GM23248 (cell line): ENCODE measurements around the gene NTN3.

Experiments used
- EZH2 ChIP-seq: fragments of 200-600 bp; sonication (generic); IDR thresholded peaks from 2 replicates; pipeline ENCODE4 v1.6.1; 2018; ENCODE audit warnings: antibody characterized with exemption, mild to moderate bottlenecking; ENCODE audit not compliant: insufficient read depth, poor library complexity, severe bottlenecking
- EZH2phosphoT487 ChIP-seq: fragments of 200-600 bp; sonication (generic); IDR thresholded peaks from 2 replicates; pipeline ENCODE4 v1.6.1; 2018; ENCODE audit warnings: antibody characterized with exemption, moderate library complexity, mild to moderate bottlenecking, low read depth; ENCODE audit not compliant: insufficient read depth

- TF ChIP-seq EZH2 (no peak), EZH2phosphoT487 (no peak)
Observed at GRCh38 chr16:2429034-2429770, 41.9 kb upstream of the NTN3 start, which contains the start of gene CCNF.
